ENCODE results near the gene KIF1B.
"Not testable (repeated sequence)": the region's sequence is repeated elsewhere in the genome, so short reads cannot be mapped to it uniquely, and the experiment has no call there.

GRCh38 chr1:10415967-10416366 is 205.6 kb downstream of the KIF1B start:
- TF ChIP-seq POLR2A, CTCF (IDR thresholded peaks at IDR 0.05): not testable (repeated sequence)
